GM18520 (cell line): ENCODE measurements around the gene CRKL.

Experiments used
- ATAC-seq: cut with Tn5 transposase; IDR thresholded peaks from one replicate; pipeline ENCODE4 v1.9.1; 2021; ENCODE audit not compliant: unreplicated experiment

The CRKL gene

DNA sequence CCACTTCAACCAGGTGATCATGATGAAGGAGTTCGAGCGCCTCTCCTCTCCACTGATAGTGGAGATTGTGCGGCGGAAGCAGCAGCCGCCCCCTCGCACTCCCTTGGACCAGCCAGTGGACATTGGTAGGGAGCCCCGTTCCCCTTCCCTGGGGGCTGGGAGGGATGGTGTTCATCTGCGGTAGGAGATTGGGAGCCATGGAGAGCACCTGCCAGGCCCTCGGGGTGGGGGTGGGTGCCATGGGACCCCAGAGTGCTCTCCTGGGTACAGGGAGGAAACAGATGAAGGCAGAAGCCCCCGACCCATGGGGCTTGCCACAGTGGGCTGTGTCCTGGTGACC lies 77.7 kb downstream of the CRKL start:
- ATAC-seq = no peak

DNA sequence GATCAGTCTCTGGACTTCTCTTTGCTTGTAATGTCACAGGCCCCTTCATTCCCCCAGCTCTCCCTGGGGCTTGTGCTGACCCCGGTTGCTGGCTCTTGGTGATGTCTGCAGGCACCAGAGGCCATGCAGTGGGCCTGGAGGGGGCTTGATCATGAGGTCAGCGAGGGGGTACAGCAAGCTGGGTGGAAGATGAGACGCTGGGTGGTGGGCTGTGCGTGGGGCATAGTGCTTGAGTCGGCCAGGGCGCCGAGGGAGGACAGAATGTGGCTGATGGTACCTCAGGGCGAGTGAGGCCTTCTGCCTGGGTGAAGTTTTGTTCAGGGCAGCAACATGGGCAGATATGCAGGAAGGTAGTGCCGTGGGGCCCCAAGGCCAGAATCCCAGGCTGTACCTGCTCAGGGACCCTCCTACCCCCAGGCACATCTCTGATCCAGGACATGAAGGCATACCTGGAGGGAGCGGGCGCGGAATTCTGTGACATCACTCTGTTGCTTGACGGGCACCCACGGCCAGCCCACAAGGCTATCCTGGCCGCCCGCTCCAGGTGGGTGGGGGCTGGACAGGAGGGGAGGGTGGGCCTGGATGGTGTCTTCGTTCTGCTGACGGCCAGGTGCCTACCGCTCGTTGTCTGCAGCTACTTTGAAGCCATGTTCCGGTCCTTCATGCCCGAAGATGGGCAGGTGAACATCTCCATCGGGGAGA lies 78.3 kb downstream of the CRKL start:
- no peak for ATAC-seq

DNA sequence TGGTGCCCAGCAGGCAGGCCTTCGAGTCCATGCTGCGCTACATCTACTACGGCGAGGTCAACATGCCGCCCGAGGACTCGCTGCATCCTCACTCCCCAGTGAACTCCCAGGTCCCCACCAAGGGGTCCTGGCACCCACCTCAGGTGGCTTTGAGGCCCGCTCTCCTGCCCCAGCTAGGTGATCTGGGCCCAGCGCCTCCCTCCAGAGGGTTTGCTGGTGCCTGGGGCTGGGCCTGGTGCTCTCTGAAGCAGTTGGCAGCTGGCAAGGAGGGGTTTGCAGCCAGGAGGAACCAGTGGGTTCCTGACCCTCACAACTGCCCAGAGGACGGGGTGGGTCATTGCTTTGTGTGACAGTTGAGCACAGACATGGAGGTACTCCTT lies 78.8 kb downstream of the CRKL start:
- no peak for ATAC-seq

DNA sequence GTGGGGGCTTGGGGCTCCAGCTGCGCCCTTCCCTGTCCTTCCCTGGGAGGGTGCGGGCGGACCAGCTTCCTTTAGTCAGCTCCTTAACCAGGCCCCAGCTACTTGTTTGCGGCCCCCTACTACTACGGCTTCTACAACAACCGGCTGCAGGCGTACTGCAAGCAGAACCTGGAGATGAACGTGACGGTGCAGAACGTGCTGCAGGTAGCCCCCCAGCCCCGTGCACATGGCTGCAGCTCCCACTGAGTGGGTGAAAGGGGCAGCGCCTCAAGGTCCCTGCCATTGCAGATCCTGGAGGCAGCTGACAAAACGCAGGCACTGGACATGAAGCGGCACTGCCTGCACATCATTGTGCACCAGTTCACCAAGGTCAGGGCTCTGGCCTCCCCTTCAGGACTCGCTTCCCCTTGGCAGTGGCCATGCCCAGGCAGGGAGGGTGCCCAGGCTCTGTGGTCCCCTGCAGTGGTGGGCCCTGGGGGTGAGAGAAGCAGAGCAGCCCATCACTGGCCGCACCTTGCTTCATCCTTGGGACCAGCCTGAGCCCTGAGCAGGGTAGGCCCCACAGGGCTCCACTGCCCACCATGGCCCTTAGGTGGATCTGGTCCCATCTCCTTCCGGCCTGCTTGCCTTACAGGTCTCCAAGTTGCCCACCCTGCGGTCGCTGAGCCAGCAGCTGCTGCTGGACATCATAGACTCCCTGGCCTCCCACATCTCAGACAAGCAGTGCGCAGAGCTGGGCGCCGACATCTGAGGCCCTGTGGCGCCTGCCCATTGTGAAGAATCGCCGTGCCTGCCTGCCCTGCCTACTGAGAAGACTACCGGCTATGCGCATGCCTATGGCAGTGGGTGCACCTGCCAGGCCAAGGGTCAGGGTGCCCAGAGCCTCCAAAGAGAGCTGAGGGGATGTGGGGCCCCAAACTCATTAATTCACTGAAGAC lies 79.7 kb downstream of the CRKL start:
- ATAC-seq = no peak

DNA sequence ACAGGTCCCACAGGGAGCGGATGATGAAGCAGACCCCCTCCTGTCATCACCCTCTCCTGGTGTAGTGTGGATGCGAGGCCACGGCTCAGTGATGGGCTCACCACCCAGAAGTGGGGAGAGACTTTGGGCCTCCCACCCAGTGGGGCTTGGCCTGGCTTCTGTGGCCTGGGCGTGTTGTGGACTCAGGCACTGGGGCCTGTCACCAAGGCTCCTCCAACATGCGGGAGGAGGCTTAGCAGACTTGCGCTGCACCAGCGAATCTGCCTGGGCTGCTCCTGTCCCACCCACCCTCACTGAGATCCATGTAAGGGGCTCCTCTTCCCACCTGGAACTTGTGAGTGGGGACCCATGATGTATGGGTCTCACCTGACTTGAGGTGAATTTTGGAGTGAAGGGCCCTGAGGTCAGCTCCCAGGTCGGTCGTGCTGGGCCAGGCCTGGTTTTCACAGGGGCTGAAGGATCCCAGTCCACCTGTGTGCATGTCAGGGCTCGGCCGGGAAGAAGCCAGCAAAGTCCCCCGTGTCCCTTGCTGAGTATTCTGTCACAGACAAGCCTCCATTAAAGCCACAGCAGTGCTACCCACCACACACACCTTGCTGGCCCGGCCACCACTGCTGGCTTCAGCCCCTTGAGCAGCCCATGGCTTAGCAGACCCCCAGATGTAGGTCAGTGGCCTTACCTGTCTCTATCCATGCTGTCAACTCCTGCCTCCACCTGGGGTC lies 80.5 kb downstream of the CRKL start:
- ATAC-seq = no peak

DNA sequence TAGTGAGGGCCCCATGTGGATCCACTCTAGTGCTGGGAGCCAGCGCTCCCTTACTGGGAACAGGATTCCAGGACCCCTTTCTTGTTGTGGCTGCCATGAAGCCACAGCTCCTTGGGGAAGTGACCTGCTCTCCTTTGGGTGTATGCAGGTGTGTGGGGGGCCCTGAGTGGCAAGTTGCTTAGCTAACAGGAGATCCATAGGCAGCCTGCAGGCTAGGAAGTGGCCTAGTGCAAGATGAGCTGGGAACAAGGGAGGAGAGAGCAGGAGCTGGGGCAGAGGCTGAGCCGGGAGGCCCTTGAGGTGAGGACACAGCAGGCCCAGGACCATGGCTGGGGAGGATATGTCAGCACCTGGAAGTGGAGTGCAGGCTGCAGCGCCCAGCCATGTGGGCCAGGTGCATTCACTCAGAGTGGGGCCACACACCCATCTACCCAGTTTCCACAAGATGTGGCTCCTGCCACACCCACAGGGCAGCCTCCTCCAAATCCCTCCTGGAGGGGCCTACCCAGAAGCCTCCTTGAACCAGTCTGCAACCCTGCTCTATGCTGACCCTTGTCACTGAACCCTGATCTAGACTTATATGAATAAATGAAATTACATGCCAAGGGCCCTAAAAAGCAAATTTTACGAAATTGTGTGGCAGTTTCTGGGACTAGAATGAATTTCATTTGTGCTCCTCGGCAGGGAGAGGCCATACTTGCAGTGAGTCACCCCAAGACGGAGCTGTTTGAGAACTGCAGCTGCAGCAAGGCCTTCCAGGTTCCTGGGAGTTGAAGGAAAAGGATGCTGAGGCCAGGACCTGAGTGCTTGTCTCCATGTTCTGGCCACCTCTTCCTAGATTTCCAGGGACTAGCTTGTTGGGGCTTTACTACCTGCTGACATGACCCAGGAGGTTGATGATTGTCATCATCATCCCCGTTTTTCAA lies 81.5 kb downstream of the CRKL start:
- no peak for ATAC-seq

DNA sequence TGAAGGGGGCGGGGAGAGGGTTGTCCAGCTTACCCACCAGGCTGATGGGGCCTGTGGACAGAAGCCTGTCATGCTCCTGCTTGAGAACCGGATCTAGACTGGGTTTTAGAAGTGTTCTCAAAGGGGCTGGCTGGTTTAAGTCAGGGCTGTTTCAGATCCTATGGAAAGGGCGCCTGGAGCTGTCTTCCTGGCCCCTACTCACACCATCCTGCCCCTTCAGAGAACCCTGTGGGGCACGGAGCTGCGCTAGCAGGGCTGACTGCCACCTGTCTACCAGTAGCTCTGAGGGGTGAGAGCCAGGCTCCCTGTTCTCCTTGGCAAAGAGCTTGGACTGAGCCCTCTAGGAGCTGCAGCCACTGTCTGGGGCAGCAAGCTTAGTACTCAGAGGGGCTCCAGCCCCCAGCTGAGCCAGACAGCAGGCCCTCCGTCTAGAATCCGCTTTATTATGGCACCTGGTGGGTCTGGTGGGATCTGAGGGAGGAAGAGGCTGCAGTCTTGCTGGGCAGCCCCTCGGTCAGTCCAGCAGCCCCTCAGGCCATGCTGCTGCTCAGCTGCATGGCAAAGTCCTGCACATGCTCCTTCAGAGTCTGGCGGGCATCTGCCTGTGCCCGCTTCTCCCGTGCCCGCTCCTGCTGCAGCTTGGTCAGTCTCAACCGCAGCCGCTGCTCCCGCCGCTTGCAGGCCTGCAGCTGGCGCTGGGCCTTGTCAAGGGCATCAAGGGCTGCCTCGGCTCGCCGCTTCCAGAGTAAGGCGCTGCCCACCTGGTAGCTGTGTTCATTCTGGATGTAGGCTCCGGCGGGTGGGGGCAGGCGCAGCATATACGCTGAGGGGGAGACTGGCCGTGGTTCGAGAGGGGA lies 82.4 kb downstream of the CRKL start:
- ATAC-seq = no peak

DNA sequence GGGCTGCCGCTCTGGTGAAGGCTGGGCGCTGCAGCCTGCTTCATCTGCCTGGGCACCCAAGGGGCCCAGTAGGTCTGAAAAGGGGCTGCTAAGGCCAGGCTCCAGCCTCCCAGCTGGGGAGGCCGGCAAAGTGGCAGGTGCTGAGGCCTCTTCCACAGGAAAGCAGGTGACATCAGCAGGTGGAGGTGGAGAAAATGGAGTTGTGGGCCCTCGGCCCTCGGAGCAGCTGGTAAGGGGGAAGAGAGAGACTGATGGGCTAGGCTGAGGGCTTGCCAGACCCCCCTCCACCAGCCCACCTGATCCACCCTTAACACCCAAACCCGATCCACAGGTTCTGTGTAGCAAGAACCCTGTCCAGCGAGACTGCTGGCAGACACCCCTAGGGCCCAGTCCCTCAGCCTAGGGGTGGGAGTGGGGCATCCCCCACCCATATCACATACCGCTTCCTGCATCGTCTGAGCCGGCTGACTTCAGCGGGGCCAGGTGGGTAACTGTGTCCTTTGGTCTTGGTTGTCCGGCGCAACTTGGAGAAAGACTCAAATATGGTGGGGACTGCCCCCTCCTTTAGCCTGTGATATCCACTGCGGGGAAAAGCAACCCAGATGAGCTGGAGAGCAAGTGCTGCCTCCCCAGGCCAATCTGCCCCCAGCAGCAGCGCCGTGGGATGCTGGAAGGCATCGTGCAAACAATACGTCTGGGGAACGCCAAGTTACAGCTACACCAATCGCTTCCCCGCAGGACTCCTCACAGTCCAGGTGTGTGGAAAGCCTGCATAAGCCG lies 83.2 kb downstream of the CRKL start:
- ATAC-seq = no peak

DNA sequence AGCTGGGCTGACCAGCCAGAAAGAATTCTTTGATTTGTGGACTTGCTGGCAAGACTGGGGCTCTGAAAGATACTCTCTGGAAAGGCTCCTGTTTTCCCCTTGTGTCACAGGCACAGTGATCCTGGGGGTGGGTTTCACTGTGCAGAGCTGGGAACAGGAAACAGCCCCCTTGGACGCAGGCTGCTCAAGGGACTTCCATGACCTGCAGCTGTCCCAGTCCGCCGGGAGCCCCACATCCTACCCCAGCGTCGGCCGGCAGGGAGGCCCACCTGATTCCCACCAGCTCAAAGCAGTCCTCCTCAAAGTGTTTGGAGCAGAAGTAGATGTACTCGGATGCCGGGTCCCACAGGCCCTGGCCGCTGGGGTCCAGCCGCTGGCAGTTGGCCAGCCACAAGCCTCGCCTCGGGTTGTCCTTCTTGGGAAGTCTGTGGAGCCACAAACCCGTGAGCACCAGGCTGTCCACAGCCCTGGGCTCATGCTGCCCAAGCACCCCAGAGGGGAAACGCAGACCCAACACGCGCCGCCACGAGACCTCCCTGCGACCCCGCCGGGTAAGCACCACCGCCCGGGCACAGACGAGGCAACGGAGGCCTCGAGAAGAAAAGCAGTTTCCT lies 83.9 kb downstream of the CRKL start:
- ATAC-seq = no peak

DNA sequence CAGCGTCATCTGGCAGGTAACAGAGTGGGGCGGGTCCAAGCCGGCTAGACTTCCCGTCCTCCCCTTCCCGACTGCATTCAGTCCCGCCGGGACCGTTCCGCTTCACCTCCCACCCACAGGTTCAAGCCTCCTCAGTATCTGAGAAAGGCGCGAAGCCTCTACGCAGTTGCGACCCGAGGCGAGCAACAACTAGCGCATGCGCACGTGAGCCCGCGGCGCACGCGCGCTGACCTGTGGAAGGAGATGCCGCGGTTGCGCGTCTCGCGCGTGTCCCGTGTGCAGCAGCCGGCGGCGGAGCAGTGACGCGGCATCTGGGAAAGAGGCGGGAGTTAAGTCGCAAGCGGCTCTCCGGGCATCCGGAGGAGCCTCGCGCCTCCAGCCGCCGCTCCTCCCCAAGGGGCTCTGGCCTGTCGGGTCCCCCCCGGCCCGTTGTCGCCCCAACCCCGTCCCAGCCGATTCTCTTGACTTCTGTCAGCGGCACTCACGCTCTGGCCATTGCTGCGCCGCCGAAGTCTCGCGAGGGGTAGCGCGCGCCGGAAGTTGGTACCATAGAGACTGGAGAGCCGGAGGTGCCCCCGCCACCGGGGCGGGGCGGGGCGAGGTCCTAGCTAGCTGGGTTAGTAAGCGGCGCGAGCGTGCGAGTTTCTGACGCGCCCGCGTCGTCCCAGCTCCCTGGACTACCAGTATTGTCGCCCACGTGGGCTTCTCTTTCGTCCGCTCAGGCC lies 84.6 kb downstream of the CRKL start, which contains the start of gene THAP7:
TSS of gene THAP7 (minus strand) at position 518 of the 725 bp plus-strand sequence. CDS start at position 311, 207 bp downstream.
- peak; percentile 75 for ATAC-seq
